GM18498 (cell line): ENCODE data around the gene KRTAP10-3.

ENCODE experiments used
- ATAC-seq: cut with Tn5 transposase; IDR thresholded peaks from one replicate; pipeline ENCODE4 v1.9.1; 2021; ENCODE audit warnings: mild to moderate bottlenecking, moderate library complexity; ENCODE audit not compliant: unreplicated experiment

KRTAP10-3 gene

DNA sequence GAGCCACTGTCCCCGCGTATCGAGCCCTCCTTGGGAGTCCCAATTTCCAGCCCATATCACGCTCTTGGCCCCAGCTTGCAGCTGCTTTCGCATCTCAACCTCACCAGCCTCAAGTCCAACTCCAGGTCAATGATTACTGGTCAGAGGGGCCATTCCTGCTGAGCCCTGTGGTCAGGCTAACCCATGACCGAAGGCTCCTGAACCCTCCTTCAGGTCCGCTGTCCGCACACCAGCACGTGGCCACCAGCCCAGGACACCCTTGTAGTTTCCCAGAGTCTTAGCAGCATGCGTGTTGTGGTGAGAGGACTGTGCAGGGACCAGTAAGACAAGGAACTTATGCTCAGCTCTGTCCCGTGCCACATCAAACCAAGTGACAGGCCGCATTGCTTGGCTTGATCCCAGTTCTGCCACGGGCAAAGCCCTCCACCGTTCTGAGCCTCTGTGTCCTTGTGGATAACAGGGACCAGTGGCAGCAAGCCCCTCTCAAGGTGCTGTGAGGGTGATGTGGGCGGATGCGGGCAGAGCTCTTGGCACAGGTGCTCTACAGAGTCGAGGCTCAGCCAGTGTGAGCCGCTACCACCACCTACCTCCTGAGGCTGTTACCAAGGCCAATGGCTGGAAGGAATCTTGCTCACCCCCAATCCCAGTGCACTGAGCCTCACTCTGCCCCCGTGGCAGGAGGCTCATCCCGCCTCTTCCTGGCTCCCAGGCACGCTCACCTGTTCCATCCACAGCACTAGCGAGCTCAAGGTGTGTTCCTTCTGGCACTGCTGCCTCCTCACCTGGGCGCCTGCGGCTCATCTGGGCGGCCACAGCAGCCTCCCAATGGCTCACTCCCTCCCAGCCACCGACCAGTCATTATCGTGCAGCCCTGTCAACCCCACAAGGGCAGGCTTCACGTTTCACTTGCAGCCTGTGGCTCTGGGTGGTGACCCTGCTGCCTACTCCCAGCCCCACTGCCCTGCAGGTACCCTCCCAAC is 39.0 kb downstream of the KRTAP10-3 start:
- no peak for ATAC-seq

DNA sequence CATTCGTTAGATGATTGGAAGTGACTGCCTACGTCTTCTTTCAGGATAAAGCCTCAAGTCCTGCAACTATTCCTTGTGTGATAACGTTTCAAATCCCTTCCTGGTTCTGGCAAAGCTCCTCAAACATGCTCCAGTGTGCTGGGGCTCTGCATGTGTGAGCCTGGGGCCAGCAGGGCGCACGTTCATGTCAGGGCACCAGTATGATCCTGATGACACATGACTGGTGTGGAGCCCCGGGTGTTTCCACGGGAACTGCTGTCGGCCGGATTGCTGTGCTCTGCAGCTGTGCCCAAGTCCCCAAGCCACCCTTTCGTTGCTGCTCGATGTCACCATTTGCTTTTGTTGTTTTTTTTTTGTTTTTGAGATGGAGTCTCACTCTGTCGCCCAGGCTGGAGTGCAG is 39.9 kb downstream of the KRTAP10-3 start:
- no peak for ATAC-seq

DNA sequence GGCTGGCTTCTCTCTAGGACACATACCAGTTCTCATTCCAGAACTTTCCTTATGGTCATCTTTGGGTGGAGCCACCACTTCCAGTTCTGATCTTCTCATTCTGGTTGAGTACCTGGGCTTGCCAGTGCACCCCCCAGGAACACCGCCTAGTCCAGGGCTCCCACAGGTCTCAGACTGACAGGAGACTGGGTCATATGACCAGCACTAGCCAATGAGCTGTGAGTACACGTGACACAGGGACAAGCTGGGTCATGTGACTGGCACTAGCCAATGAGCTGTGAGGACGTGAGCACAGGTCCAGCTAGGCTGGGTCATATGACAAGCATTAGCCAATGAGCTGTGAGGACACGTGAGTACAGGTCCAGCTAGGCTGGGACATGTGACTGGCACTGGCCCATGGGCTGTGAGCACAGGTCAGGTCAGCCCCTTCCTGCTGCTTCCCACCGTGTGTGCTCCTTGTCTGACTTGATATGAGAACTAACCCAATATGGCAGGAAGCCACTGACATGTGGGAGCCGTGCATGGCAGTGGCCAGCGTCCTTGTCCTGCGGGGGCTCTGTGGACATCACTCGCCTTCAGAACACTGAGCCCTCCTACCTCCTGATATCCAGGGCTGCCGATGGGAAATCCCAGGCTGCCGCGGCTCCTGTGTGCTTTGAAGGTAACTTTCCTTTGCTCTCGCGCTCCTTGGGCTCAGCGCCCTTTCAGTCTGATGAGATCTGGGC is 41.3 kb downstream of the KRTAP10-3 start:
- no peak for ATAC-seq

DNA sequence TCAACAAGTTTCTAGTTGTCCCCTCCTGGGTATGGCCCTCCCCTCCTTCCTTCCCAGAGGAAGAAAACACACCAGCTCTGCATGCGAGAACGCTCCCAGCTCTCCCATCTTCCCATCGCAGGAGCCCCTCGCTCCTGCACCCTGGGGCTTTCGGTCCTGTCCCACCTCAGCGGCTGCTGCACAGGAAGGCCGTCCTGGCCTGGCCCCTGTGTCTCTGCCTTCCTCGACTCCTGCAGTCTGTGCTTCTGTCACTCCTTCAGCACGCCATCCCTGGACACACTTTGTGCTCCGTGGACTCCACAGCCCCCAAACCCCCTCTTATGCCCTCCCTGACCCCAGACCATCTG is 41.8 kb downstream of the KRTAP10-3 start:
- no peak for ATAC-seq

DNA sequence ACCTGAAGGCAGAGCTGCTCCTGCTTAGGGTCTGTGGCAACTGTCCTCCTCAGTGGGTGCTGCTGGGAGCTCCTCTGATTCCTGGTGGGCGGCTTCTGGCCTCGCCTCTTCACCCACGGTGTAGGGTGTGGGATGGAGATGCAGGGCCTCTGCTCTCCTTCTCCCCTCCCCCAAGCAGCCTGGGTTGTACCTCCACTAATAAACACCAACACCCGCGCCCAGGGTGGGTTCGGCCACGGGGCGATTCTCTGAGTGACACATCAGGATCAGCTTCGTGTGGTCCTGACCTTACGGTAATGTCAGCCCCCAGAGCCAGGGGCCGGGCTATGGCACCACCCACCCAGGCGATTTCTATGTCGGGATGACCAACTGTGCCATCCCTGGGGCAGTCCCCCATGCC is 42.3 kb downstream of the KRTAP10-3 start:
- no peak for ATAC-seq

DNA sequence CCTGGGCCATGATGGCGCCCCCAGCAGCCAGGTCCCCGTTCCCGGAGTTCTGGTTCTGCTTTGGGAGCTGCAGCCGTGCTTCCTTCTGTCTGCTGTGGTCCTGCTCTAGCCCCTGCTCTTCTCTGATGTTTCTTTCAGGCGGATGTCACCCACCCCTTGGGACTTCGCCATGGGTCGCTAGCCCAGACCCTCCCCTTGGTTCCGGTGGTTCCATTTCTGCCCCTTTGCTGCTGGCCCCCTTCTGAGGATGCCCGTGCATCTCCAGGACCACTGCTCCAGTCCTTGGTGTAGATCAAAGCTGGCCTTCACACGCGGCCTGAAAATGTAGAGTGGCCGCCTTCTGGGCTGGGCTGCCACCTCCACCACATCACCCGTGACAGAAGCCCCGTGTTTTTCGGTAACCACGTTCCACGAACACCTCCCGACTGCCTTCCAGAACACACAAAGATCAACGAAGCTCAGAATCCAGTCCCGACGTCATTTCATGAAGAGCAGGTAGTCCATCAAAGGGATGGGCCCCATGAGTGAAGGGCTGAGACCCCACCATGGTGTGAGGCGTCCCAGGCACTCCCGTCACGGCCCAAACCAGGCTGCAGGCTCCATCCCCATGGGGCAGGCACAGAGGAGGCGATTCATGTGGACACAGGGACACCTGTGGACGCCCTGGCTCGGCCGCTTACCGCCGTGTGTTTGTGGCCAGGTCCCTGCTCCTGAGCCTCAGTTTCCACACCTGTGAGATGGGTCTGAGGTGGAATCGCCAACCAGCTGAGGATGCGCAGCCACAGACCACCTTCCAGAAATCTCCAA is 43.0 kb downstream of the KRTAP10-3 start:
- no peak for ATAC-seq

DNA sequence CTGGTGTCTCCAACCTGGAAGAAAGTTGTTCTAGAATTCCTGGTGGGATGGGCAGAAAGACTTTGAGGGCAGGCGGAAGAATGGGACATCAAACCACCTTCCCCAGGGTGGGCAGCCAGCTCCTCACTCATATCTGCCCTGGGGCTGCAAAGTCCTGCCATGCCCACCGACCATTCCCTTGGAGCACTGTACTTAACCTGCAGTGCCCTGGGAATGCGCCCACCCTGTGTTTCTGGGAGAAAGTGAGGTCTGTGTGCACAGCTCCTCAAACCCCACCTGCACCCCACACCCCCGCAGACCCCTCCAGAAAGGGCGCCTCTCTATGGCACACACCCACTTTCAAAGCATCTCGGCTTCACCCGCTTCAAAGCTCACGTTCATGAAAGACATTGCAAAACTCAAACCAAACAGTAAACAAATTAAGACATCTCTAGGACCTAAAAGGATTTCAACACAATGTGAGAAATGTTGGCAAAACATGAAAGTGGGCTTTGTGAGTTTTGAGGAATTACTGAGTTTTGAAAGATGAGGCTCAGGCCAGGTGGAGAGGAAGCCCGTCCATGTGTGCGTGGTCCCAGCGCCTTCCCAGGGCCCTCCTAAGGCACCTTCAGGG is 43.7 kb downstream of the KRTAP10-3 start:
- no peak for ATAC-seq

DNA sequence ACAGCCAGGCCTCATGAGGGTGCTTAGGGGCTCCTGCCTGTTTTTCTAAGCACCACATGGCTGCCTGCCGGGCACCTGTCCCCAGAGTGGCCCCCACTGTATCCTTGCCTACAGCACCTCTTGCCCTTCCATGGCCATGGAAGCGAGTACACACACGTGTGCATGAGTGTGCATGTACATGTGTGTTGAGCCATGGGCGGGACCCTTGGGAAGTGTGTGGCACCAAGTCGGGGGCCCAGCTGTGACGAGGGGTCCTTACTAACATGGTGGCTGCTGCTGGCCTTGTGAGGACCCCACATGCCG is 44.4 kb downstream of the KRTAP10-3 start:
- no peak for ATAC-seq

DNA sequence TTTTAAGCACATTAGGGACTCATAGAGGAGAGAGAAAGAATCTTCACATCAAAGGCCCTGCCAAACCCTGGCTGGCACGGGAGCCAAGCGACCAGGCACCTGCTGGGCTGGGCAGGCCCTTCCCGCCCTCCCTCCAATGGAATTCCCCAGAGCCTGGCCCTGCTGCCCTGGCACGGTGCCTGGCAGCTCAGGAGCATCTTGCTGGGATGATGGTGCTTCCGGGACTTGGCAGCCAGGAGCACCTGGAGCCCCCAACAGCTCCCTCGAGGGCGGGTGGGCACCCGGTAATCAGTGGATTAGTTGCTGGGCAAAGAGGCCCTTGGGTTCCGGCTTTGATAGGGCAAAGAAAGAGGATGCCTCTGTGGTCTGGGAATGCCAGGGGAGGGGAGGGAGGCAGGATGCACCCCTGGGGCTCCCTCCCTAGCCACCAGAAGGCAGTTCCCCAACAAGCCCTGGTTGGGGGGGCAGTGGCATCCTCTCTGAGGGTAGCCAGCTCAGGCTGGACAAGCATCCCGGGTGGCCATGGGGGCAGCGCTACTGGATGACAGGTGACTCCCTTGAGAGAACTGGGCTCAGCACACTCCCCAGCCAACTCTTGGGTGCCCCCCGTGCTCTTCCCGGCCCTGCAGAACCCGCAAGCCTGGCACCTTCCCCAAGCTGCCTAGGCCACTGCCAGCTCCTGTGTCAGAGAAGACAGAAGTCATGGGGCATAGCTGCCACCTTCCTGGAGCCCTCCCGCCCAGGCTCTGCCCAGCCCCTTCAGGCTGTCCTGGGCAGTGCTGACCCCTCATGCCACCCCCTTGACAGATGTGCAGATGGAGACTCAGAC is 45.0 kb downstream of the KRTAP10-3 start:
- ATAC-seq = no peak

DNA sequence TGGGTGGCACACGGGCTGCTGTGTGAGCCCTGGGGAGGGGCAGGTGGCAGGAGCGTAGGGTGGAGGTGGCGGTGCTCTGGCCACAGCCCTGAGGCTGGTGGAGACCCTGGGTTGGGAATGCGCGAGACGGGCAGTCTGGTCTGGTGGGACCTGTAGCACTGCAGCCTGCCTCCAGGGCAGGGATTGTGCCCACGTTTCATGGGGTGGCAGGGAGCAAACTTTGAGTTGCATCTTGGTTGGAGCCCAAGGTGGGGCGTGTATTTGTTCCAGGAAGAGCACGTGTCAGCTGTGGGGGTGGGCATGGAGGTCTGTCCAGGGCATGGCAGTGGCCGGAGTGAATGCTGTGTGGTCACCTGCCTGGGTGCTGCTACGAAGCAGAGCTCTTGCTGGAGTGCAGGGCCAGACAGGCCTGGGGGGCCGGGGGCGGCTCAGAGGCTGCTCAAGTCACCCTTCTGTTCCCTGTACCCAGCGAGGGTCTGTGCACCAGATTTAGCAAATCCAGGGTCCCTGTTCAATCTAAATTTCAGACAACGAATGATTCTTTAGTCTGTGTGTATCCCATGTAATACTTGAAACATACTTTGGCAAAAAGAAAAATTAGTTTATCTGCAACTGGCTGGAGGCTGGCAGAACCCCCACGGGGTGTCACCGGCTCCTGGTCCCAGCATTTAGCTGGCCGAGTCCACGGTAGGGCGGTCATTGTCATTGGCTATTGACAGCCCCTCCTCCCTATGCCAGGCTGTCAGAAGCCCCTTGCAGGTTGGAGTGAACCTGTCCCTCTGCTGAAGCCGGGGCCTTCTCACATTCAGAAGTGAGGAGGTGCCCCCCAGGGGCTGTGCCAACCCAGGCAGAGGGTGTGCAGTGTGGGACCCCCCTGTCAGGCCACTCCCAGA is 45.9 kb downstream of the KRTAP10-3 start:
- ATAC-seq = no peak

DNA sequence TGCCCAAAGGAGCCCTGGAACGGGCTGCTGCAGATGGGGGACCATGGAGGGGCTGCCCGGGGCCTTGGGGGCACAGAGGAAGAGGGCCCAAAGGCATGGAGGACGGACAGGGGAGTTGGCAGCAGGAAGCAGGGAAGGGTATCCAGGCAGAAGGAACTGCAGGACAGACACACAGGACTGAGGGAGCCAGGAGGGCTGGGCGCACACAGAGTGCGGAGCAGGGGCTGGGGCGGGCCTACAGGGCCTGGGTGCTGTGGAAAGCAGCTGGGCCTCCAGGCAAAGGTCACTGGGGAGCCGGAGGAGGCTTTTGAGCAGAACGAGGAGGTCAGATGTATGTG is 46.7 kb downstream of the KRTAP10-3 start:
- ATAC-seq = no peak

DNA sequence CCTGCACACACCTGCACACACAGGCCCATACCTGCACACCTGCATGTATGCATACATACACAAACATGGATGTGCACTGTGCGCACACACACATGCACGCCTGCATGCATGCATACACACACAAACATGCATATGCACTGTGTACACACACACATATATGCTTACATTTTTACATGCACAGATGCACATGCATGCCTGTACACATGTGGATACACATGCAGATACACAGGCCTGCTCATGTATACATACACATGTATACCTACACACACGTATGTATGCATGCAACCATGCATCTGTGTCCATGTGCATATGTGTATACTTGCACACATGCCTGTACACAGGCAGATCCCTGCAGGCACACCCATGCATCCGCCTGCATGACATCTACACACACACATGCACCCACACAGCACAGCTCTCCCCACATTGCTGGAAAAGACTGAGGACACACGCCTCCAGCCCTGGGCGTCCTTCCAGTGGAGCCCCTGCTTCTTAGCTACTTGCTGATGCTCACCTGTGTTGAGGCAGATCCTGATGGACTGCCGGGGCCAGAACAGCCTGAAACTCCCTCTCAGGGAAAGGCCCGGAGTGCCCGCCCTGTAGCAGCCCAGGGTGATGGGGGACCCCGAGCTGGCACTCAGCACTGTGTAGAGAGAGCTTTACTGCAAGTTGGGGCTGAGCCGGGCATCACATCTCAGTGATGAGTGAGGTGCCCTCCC is 47.2 kb downstream of the KRTAP10-3 start:
- ATAC-seq = no peak

DNA sequence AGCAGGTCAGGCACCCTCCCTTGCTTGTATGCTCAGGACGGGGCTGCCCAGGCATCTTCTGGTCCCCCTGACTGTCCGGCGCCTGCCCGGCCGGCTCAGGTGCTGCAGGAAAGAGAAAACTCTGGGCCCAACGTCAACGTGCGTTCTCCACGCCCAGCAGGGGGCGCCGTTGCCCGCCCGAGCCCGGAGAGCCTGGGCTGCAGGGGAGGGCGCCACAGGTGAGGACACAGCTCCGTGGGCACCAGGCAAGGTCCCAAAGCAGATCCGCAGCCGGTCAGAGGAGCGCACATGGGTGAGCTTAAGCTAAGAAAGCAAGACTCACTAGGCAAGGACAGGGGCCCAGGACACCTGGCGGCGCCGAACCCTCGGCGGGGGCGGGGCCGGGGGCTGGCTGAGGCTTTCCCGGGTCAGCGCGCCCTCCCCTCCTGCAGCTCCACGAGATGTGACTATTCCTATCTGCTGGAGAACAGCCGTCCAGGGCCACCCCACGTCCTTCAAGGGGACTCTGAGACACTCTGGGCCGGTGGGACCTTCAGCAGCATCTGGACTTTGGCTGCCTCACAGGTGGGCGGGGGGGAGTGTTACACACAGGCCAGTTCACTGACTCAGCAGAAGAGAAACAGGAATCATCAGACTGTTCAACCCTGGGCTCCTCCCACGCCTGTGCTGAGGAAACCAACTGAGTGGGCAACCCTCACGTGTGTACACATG is 47.9 kb downstream of the KRTAP10-3 start:
- no peak for ATAC-seq

DNA sequence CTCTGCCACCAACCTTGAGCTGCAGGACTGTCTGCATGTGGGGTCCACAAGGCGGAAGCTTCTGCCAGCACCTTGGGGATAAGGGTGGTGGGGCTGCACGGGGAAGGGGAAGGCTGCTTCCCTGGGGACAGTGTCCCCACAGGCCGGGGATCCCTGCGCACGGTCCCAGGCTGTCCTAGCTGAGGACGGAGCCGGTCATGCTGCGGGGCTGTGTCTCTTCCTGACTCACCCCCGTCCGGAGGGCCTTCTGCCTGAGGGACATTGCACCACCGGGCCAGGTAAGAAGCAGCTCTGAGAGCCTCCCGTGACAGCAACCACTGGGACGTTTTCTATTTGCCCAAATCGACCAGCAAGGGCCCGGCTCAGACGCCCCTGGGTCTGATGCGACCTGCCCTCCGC is 48.5 kb downstream of the KRTAP10-3 start:
- no peak for ATAC-seq

DNA sequence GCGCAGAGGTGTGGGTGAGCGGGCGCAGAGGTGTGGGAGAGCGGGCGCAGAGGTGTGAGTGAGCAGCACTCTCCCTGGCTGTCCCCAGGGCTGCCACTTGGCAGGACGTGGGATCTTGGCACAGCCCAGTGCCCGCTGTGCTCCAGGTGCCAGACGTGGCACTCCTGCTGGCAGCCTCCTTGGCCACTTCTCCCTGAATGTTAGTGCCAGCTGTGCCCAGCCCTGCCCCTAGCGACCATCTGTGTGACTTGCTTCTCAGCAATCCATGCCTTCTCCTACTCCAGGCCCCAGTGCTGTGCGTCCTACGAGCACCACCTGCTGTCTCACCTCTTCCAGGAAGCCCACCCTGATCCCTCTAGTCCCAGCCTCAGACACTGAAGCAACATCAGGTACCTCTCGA is 49.1 kb downstream of the KRTAP10-3 start:
- ATAC-seq = no peak

DNA sequence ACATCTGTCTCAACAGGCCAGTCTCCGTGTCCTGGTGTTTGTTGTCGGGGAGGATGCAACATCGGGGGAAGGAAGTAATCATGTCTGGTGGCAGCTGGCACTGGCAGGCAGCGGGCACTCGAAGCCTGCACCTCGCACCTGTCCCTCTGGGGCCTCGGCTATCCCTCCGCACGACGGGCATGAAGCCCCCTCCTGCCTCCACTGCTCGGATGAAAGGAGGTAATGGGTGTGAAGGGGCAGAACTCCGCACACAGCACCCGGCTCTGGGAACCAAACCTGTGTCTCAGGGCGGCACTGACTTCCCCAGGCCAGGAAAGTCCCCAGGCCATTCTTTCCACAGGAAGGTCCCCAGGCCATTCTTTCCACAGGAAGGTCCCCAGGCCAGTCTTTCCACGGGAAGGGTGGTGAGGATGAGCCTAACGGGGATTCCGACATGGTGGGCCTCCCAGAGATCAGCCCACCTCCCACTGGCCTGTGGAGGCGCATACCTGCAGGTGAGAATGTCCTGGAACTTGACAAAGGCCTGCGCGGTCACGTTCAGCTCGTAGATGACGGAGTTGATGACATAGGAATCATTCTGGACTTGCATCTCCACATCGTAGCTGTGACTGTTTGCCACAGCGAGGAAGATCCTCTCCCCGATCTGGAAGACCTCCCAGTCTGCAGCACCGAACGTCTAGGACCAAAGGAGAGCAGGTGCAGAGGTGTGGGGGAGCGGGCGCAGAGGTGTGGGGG is 49.7 kb downstream of the KRTAP10-3 start:
- no peak for ATAC-seq

DNA sequence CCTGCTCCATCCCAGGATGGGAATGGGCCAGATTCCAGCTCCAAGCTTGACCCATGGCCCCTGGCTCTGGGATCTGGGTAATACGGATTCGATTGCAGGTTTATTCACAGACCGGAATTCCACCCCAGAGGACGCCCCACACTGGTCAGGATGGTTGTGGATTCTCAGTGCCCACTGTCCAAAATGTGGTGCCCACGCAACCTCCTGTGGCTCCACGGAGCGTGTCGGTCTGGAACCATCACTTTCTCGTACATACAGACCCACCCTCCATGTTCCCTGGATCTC is 50.2 kb downstream of the KRTAP10-3 start:
- ATAC-seq = no peak
